ENCODE data around the gene INSM1.

INSM1 gene

DNA sequence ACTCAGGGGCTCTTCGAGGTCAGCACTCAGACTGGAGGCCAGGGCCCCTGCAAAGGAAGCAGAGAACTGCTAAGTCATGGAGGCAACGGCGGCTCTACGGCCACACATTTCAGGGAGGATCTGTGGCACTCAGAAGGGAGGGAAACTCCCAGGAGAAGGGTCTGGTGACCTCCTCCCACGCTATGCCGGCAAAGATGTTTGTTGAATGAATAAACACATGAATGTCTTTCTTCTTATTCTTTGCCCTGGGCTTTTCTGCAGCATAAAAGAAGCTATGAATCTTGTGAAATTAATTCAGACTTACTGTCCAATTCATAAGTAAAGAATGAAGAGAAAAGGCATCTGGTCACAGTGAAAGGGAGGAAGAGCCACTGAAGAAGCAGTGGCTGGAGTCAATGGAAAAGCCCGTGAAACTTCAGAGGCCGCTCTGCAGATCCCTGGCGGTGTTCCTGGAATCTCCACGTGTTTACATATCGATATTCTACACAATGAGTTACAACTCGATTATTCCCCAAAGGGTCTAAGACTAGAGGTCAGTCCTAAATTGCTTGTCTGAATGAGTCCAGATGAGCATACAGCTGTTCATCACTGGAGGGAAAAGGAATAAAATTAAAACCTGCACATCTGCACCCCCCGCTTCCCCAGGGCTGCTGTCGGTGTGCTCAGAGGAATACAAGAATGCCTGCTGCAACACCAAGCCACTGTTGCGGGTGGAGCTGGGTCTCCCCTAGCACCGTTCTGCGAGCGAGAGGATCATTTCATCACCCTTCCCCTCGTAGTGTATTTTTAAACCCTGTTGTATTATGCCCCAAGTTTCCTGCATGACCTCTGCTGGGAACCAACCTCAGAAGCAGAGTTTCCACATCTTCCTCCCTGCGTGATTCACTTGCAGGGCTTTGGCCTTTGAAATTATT is 25.6 kb downstream of the INSM1 start:
- DNase-seq (ENCODE audit: low spot score) = no peak

DNA sequence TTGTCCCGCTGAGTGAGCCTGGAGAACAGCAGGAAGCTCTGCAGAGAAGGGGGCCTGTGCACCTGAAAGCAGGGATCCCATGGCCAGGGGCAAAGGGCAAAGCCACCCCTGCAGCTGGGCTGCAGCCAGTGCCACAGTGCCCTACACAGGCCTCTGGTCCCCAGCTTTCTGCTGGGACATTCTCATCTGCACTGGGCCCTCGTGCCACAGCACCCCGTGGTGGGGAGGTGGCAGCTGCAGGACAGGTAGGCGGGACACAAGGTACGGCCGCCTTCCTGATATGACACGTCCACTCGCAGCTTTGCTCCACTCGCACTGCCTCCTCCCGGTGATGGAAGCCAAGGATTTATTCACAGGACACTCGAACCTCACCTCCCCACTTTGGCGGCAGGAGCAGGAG is 27.2 kb downstream of the INSM1 start:
- no peak for DNase-seq (ENCODE audit: low spot score)

DNA sequence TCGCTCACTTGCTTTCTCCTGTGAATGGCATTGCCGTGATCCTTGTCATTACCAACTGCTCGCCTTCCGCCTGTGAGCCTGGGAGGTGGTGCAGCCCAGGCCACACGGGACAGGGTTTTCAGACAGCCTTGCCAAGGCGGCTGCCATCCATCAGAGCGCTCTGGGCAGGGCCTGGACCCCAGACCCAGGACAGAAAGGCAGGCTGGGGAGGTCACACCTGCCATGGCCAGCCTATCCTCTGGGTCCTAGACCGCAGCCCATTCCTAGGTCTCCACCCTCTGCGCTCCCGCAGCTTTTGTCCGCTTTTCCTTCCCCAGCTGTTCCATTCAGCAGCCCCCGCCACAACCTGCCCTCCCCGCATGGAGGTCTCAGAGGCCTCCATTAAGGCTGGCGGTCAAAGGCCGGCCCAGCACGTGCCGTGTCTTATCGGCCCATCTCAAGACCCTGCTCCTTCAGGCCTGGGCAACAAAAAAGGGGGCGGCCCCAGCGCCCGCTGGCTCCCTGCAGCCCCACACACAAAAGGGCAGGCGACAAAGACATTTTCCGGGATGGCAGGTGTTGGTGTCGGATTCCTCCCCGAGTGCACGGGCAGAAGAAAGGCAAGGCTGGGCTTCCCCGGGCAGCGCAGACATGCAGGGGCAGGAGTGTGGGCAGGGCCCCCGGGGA is 28.1 kb downstream of the INSM1 start:
- DNase-seq (ENCODE audit: low spot score) = peak; percentile 81

DNA sequence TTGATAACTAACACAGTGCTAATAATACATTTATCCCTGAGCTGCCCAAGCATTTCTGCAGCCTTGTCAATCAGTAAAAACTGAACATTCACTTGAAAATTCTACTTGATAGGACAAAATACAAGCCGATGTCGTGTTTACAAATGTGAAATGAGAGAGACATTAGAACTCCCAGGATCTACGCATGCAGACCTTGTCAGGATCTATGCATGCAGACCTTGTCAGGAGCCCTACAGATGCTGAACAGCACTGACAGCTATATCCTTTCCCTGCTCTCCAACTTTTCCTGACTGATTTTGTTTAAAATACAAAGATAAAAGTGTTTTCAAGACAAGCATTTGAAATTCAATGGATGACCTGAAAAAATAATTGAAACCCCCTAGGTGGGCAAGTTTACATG is 28.9 kb downstream of the INSM1 start:
- no peak for DNase-seq (ENCODE audit: low spot score)

DNA sequence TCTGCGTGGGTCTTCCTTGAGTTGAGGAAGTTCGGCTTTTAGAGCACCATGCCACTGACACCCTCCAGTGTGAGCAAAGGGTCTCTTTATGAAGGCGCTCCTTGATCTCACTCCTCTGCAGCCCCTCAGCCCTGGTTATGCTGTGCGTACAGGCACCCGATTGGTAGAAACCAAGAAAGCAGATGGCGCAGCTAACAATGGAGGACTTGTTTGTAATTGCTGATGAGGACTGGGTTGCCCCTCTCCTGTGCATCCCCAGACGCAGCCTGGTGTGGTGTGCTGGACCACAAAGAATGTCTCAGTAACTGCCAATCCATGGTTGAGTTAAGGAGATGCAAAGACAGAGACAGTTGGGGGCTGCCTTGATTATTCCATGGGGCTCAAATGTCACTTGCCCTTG is 30.2 kb downstream of the INSM1 start:
- DNase-seq (ENCODE audit: low spot score) = no peak

DNA sequence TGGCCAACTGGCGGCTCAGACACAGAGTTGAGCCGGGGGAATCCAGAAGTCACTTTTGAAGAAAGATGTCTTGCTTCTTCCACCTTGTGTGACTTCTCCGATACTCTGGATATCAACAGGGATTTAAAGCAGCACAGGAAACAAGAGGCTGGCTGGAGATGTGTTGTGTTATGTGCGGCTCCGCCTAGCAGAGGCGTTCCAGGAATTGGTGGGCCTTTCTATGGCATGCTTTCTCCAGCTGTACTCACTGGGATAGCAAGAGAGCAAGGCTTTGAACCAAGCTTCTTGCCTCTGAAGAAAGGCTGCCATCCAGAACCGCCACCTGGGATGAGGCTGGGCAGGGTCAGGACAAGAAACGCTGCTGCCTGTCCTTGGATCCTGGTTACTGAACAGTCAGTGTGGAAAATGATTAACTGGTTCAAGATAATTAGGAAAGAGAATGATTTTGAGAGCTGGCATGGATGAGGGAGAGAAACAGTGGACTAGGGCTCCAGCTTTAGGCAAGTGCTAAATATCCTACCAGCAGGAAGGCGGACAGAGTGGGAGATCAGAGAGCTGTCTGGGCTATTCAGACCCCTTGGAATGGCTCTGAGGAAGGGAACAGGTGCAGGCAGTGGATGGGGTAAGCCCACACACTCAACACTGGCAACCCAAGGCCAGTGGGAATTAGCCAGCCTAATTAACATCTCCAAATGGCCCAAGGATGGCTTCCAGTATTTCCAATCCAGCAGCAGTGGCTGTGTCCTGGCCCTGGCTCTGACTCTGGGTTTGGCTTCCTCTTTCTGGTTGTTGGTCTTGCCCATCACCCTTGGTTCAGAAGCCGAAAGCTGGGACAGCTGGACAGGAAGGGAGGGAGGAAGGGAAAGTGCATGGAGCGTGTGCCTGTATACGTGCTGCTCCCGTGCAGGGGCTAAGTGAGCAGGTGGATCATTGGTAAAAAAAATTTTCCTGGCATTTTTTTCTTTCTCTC is 31.9 kb downstream of the INSM1 start:
- no peak for DNase-seq (ENCODE audit: low spot score)

DNA sequence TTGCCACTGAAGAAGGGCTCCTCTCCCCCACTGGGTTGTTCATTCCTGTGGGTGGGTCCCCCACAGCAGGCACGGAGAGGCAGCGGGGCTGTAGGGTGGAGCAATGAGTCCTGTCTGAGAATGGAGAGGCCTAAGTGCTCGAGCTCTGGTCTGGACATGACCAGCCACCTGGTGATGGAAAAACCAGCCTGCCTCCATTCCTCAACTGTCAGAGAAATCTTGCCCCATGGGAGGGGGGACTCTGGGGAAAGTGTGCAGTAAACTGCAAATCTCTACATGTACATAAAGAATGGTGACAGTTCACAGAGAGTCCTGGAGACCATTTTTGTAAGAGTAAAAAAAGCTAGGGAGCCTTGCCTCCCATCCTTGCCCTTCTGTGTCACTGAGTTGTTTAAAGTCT is 34.1 kb downstream of the INSM1 start:
- DNase-seq (ENCODE audit: low spot score) = no peak

DNA sequence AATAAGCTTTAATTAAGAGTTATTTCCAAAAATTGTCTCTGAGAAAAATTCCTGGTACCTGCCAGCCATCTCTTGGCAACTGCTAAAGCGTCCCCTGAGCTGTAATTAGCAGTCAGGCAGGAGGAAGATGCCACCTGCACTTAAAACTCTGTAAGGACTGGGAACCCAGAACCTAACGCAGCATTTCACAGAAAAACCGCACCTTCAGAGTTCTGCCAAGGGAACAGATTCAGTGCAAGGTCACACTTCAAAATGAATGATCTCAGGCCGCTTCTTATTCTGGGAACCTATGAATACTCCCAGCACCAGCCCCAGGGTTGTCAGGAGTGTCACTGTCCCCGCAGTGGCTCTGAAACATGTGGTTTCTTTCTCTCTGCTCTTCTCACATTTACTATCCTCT is 36.7 kb downstream of the INSM1 start:
- no peak for DNase-seq (ENCODE audit: low spot score)

DNA sequence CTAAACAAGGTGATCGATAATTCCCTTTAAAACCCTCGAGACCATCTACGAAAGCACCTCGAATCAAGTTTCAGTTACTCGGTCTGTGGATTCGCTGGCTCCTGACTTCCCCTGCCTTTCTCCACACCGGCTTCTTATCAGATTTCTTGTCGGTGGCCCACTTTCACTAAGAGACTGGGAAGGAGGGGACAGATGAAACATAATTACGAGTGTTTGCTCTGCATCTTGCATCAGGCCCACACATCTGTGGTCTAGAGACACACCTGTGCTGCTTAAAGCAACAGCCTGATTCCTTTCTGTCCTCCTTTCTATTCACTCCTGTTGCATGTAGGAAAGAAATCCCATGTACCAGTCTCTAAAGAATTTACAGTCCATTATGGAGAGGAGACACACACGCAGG is 37.7 kb downstream of the INSM1 start:
- no peak for DNase-seq (ENCODE audit: low spot score)

DNA sequence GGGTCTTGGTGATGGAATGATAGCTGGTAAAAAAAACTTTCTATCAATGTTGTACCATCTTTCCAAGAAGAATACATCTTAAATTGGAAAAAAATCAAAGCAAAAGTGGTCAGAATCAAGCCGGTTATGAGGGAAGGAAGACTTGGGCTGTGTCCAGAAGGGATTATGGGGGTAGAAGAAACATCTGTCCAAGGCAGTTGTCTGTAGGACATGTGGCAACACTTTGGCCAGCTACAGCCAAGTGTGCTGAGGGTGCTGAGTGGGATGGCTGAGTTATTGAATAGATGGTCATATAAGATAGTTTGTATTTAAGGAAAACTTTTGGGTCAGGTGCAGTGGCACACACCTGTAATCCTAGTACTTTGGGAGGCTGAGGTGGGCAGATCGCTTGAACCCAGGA is 38.4 kb downstream of the INSM1 start:
- no peak for DNase-seq (ENCODE audit: low spot score)

DNA sequence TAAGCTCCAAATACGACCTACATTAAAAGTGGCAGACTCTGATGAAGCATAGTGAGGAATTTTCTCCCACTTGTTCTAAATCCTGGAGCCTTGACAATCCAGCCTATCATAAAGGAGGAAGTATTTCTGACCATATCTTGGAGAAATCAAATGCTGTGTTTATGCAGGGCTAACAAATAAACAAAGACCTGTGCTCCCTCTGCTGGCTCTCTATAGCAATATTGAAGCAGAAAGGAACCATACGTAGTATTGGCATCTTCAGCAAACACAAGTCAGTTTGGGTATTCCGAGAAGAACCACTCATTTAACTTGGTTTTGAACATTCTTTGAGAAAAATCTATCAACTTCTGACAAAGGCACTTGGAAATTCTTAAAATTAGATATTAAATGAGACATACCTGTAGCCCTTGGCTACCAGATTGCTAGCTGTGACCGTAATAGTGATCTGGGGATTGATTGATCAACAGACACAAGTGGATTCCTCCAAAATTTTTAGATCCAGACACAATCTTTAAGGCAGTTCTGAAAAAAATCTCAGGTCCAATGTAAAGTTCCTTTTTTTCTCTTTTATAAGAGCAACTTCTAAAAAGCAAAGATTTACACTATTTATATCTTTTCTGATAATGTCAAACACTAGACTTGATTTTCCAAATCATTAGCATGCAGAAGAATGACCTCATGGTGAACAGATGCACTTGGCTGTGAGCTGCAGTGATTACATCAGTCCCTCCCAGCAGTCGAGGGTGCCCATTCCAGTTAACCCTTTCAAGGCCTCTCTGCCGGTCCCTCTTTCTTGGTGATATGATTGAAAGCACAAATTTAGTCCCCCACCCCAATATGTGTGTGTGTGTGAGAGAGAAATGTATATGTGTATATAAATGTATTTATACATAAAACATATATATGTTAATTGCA is 40.2 kb downstream of the INSM1 start:
- DNase-seq (ENCODE audit: low spot score) = no peak

DNA sequence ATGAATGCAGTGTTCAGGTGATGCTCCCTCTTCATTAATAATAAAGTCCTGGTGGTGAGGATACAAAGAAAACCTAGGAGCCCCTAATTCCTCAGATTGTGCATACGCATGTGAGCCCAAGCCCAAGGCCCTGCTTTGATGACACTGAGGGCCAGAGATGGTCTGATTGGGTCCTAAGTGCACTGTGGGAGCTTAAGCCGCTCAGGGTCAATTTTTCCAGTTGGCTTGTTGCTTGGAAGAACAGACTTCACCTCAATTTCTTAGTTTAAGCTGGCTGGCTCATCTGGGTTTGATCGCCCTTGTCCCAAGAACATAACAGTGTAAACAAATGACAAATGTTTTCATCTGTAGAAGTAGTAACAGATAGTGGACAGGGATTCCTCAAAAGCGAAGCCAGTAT is 41.4 kb downstream of the INSM1 start:
- no peak for DNase-seq (ENCODE audit: low spot score)

DNA sequence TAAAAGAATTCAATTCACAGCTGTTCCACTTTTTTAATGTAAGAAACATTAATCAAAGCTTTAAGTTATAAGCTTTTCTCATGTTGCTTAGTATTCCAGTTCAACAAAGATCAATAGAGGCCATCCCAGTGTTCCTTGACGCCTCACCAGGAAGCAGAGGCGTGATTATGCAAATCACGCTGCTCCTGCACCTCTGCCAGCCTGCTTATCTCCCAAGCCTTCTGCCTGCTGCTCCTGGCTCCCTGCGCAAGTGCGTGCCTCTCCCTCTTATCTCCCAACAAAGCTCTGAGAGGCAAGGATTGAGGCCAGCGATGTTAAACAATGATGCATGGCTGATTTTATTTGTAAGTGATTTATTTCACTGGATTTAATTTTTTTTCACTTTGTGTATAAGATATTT is 42.8 kb downstream of the INSM1 start:
- peak; percentile 70 for DNase-seq (ENCODE audit: low spot score)

DNA sequence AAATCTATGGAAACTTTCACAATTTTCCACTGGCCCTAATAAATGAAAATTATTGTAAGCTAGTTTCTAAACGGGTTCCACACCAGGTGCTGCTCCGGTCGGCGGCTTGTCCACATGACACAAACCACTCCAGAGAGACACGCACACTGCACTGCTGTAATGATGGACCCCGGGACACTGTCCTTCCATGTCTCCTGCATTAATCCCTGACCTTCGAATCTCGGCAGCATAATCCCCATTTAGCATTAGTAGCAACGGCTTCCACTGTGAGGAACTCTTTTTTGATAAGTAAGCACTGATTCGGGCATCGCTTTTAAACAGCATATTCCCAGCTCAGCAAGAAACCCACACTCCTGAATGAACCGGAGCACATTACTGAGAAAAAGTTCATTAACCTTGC is 43.5 kb downstream of the INSM1 start:
- no peak for DNase-seq (ENCODE audit: low spot score)

DNA sequence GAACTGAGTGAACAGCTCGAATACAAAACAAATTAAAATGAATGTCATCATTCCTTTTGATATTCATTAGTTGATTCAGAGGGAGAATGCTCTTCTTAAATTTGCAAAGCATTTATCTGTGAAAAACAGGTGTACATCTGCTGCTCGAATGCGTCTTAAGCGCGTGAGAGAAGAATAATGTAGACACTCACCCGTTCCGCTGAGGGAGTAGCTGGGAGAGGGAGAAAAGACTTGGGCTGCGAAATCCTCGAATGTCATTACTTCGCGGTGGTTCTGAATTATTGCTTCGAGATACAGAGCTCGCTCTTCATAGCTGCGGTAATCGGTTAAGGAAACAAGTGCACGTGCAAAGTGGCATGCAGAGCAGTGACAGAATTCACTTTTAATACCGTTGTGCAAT is 43.9 kb downstream of the INSM1 start:
- DNase-seq (ENCODE audit: low spot score) = no peak

DNA sequence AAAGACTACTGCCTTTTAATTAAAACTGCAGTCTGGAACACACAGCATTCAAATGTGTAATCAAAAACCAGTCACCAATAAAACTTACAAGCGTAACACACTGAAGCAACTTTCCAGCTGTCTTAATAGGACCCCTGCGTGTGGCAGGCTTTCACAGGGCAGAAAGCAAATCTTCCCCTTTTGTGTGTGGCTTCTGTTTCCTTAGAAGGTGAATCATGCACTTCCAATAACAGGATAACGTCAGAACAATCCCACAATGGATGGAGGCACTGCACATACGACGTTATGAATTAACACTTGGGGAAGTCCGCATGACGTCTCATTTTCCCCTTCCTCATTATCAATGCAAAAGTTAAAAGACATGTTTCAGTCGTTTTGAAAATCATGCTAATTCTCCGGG is 44.8 kb downstream of the INSM1 start:
- no peak for DNase-seq (ENCODE audit: low spot score)

DNA sequence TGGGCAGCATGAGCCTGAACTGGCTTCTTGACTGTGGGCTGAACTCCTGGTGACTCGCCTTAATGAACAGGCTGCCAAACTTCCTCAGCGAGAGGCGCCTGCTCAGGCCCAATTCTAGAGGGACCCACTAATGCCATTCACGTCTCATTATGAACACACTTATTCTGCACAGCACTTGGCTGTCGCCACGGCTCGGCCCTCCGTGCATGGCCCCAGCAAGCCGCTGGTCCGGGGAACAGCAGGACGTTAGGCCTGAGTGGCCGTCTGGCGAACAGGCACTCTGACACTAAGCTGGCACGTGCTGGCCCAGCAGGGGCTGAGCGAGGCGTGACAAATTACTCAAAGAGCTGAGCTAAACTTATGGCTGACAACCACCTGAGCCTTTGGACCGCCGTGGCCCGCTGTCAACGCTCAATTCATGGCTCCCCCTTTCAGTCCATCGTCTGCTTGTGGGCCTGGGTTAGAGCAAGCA is 45.9 kb downstream of the INSM1 start:
- peak; percentile 78 for DNase-seq (ENCODE audit: low spot score)

DNA sequence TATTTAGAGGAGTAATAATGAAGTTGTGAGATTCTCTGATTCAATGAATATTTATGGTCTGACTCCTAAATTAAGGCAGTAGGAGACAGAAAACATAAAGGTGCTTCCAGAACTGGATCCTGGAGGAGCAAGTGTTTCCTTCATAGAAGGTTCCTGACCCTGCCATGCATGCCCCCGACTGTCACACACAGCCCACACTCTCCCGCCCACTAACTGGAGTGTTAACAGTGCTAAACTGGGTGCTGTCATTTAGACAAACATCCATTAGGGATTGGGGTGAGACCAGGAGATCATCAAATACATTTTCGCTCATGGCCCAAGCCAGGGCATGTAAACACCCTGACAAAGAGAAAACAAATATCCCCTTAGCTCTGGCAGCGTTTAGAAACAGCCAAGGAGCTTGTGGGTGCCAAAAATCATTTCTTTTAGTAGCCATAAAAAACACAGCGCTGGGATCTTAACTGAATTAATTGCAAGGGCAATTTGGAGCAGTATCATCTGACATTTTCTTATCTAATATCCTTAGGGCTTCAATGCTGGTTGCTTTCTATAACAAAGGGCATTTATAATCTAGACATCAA is 46.8 kb downstream of the INSM1 start:
- no peak for DNase-seq (ENCODE audit: low spot score)

DNA sequence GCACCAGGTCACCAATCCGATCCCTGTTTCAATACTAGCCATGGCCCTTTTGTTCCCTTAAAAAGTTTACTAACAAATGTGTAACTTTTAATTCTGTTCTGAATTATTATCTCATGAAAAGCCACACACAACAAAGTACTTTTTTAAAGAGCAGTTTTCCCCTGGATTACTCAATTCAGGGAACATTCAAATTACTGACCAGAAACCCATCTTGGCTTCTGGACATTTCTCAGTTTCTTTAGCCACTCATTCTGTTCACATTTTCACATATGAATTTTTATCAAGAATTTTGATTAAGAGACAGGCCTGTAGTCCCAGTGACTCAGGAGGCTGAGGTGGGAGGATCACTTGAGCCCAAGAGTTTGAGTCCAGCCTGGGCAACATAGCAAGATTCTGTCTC is 47.4 kb downstream of the INSM1 start:
- no peak for DNase-seq (ENCODE audit: low spot score)

DNA sequence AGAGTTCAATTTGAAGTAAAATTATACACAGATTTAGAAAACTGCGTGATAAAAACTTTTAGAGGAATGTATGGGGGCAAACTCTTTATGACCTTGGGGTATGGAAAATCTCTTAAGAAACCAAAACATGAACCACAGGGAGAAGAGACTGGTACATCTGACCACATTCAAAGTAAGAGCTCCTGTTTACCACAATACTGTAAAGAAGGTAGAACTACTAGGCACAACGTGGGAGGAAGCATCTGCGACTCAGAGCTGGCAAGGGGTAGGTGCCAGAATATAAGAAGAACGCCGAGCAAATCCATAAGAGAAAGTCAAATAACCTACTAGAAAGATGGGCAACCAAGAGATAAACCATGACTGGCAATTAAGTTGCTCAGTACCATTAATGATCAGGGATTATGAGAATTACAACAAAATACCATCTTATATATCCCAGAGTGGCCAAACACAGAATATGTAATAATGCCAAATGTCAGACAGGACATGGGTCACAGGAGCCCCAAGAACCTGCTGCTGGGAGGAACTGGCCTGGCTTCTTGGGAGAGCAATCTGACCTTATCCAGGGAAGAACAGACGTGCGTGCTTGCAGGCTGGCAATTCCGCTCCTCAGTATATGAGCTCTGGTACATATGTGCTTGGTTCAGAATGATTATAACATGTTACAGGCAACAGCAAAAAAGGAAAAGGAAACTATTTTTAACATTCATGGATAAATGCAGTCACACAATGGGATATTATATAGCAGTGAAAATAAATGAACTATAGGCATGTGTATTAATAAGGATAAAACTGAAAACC is 50.2 kb downstream of the INSM1 start:
- no peak for DNase-seq (ENCODE audit: low spot score)
